ENCODE measurements around the gene TSACC. TPM values are rescaled to one million over a fixed set of nuclear protein-coding genes. Genes with fewer than 3 reads are reported as not detected.

The TSACC gene
- total RNA-seq, 1 donor from 2014 or later = 0.82 TPM

- no peak overlapping the region for H3K4me3 Mint-ChIP-seq
- H3K27me3 Mint-ChIP-seq = peaks cover 41% of the 10 kb centered on the region
- no peak for DNase-seq
- peaks cover 4% of the 10 kb centered on the region for H3K4me1 Mint-ChIP-seq
- H3K36me3 Mint-ChIP-seq (ENCODE audit: low read depth) = no peaks in the 10 kb centered on the region
- no peaks in the 10 kb centered on the region for H3K9me3 Mint-ChIP-seq
- H3K27ac Mint-ChIP-seq = no peak overlapping the region
- intact Hi-C loops (cut with micrococcal nuclease) = no loop called here
Measured at GRCh38 chr1:156387870-156388173, 49.5 kb downstream of the TSACC start.

- no peaks in the 10 kb centered on the region for H3K36me3 Mint-ChIP-seq (ENCODE audit: low read depth)
- intact Hi-C loops (cut with micrococcal nuclease) = no loop called here
- peaks cover 41% of the 10 kb centered on the region for H3K27me3 Mint-ChIP-seq
- H3K4me3 Mint-ChIP-seq = no peak overlapping the region
- DNase-seq = no peak
- peaks cover 4% of the 10 kb centered on the region for H3K4me1 Mint-ChIP-seq
- H3K9me3 Mint-ChIP-seq = no peaks in the 10 kb centered on the region
- H3K27ac Mint-ChIP-seq = no peak overlapping the region
Measured at GRCh38 chr1:156388174-156389137, 50.1 kb downstream of the TSACC start.

- Mint-ChIP-seq H3K9me3 (no peaks in the 10 kb centered on the region), H3K27me3 (peaks cover 41% of the 10 kb centered on the region), H3K36me3 (ENCODE audit: low read depth) (no peaks in the 10 kb centered on the region), H3K4me3 (no peak overlapping the region), H3K27ac (no peak overlapping the region), H3K4me1 (peaks cover 4% of the 10 kb centered on the region)
- intact Hi-C loops (cut with micrococcal nuclease) = no loop called here
- DNase-seq = no peak
Measured at GRCh38 chr1:156389311-156389710, 51.0 kb downstream of the TSACC start.

- Mint-ChIP-seq H3K27ac (no peak overlapping the region), H3K4me1 (peaks cover 3% of the 10 kb centered on the region), H3K4me3 (no peak overlapping the region), H3K9me3 (no peaks in the 10 kb centered on the region), H3K36me3 (ENCODE audit: low read depth) (no peaks in the 10 kb centered on the region), H3K27me3 (peaks cover 44% of the 10 kb centered on the region)
- intact Hi-C loops (cut with micrococcal nuclease) = no loop called here
- DNase-seq = no peak
Measured at GRCh38 chr1:156390469-156391365, 52.4 kb downstream of the TSACC start.

- H3K36me3 Mint-ChIP-seq (ENCODE audit: low read depth) = no peaks in the 10 kb centered on the region
- no peak overlapping the region for H3K4me3 Mint-ChIP-seq
- intact Hi-C loops (cut with micrococcal nuclease) = no loop called here
- no peaks in the 10 kb centered on the region for H3K4me1 Mint-ChIP-seq
- H3K27ac Mint-ChIP-seq = no peak overlapping the region
- H3K9me3 Mint-ChIP-seq = no peaks in the 10 kb centered on the region
- peaks cover 42% of the 10 kb centered on the region for H3K27me3 Mint-ChIP-seq
- DNase-seq = no peak
Measured at GRCh38 chr1:156391366-156391677, 53.0 kb downstream of the TSACC start.

- no peak overlapping the region for H3K27ac Mint-ChIP-seq
- H3K4me3 Mint-ChIP-seq = no peak overlapping the region
- intact Hi-C loops (cut with micrococcal nuclease) = no loop called here
- H3K9me3 Mint-ChIP-seq = no peaks in the 10 kb centered on the region
- H3K4me1 Mint-ChIP-seq = no peaks in the 10 kb centered on the region
- H3K36me3 Mint-ChIP-seq (ENCODE audit: low read depth) = no peaks in the 10 kb centered on the region
- peaks cover 38% of the 10 kb centered on the region for H3K27me3 Mint-ChIP-seq
- no peak for DNase-seq
Measured at GRCh38 chr1:156391701-156392100, 53.4 kb downstream of the TSACC start.

GRCh38 chr1:156392452-156392853, 54.1 kb downstream of the TSACC start:
- H3K27me3 Mint-ChIP-seq = peaks cover 30% of the 10 kb centered on the region
- no peaks in the 10 kb centered on the region for H3K4me1 Mint-ChIP-seq
- intact Hi-C loops (cut with micrococcal nuclease) = no loop called here
- no peak for DNase-seq
- no peak overlapping the region for H3K27ac Mint-ChIP-seq
- H3K36me3 Mint-ChIP-seq (ENCODE audit: low read depth) = no peaks in the 10 kb centered on the region
- no peaks in the 10 kb centered on the region for H3K9me3 Mint-ChIP-seq
- no peak overlapping the region for H3K4me3 Mint-ChIP-seq

GRCh38 chr1:156393095-156393494, 54.8 kb downstream of the TSACC start:
- no peaks in the 10 kb centered on the region for H3K36me3 Mint-ChIP-seq (ENCODE audit: low read depth)
- H3K27ac Mint-ChIP-seq = no peak overlapping the region
- DNase-seq = no peak
- no peak overlapping the region for H3K4me3 Mint-ChIP-seq
- peaks cover 26% of the 10 kb centered on the region for H3K27me3 Mint-ChIP-seq
- H3K4me1 Mint-ChIP-seq = no peaks in the 10 kb centered on the region
- intact Hi-C loops (cut with micrococcal nuclease) = no loop called here
- no peaks in the 10 kb centered on the region for H3K9me3 Mint-ChIP-seq

- DNase-seq = no peak
- H3K4me1 Mint-ChIP-seq = no peaks in the 10 kb centered on the region
- H3K4me3 Mint-ChIP-seq = no peak overlapping the region
Measured at GRCh38 chr1:156394082-156394481, 55.8 kb downstream of the TSACC start.

GRCh38 chr1:156394835-156395461, 56.6 kb downstream of the TSACC start:
- intact Hi-C loops (cut with micrococcal nuclease) = no loop called here
- Mint-ChIP-seq H3K36me3 (ENCODE audit: low read depth) (no peaks in the 10 kb centered on the region), H3K27me3 (peaks cover 13% of the 10 kb centered on the region), H3K4me3 (no peak overlapping the region), H3K4me1 (no peaks in the 10 kb centered on the region), H3K27ac (no peak overlapping the region), H3K9me3 (no peaks in the 10 kb centered on the region)
- DNase-seq = no peak

More at GRCh38 chr1:156394082-156394481, 55.8 kb downstream of the TSACC start:
- H3K9me3 Mint-ChIP-seq = no peaks in the 10 kb centered on the region
- no peak overlapping the region for H3K27ac Mint-ChIP-seq
- intact Hi-C loops (cut with micrococcal nuclease) = no loop called here
- H3K27me3 Mint-ChIP-seq = peaks cover 22% of the 10 kb centered on the region
- H3K36me3 Mint-ChIP-seq (ENCODE audit: low read depth) = no peaks in the 10 kb centered on the region

Other genes with a start within 250 kb of the TSACC start
- 105 and 110 TPM in 2 replicates for gene LMNA, start 223.8 kb upstream of the TSACC start, total RNA-seq
- gene SEMA4A, start 184.9 kb upstream of the TSACC start, total RNA-seq = 12.1 and 12.7 TPM in 2 replicates
- gene SLC25A44, start 144.4 kb upstream of the TSACC start, total RNA-seq = 61.0 and 67.9 TPM in 2 replicates
- gene PMF1, start 125.5 kb upstream of the TSACC start, total RNA-seq = 107 and 113 TPM in 2 replicates
- 1.9 and 2.3 TPM in 2 replicates for gene BGLAP, start 96.3 kb upstream of the TSACC start, total RNA-seq
- 4.2 and 4.6 TPM in 2 replicates for gene PAQR6, start 90.5 kb upstream of the TSACC start, total RNA-seq
- 93.8 and 95.8 TPM in 2 replicates for gene SMG5, start 55.7 kb upstream of the TSACC start, total RNA-seq
- gene TMEM79, start 54.2 kb upstream of the TSACC start, total RNA-seq = 8.6 and 9.3 TPM in 2 replicates
- gene GLMP, start 42.8 kb upstream of the TSACC start, total RNA-seq = 15.7 and 16.9 TPM in 2 replicates
- gene VHLL, start 39.2 kb upstream of the TSACC start, total RNA-seq = 0.54 and 1.0 TPM in 2 replicates
- 623 TPM in 2 replicates for gene CCT3, start 234 bp upstream of the TSACC start, total RNA-seq
- gene RHBG, start 30.7 kb downstream of the TSACC start, total RNA-seq = not detected in 2 replicates
- gene MEF2D, start 162.2 kb downstream of the TSACC start, total RNA-seq = 29.7 and 29.8 TPM in 2 replicates
- 10.5 and 11.2 TPM in 2 replicates for gene IQGAP3, start 234.0 kb downstream of the TSACC start, total RNA-seq
- 4.6 and 5.4 TPM in 2 replicates for gene TTC24, start 241.2 kb downstream of the TSACC start, total RNA-seq

Data from activated CD4-positive, alpha-beta T cell treated with anti-CD3 and anti-CD28 coated beads, Interleukin-2, amount 10 ng/mL, durations not matched to agents 24 days and 14 days (primary cell).